Prostate gland (tissue), 2 donors: ENCODE measurements around the gene TNXB.

Experiments
- CTCF ChIP-seq, 4 experiments: fragments of 200-600 bp in 2 of 4; fragments of 450-650 bp in 2 of 4; sonication (generic) in 2 of 4; IDR thresholded peaks; 1 replicate in 3 of 4; 2 replicates in 1 of 4; pipeline ENCODE4 v1.5.1; 2016 to 2019; ENCODE audit warnings: antibody characterized with exemption in 4 of 4, mild to moderate bottlenecking in 2 of 4, moderate library complexity in 2 of 4
- POLR2A ChIP-seq: fragments of 450-650 bp; IDR thresholded peaks from one replicate; pipeline ENCODE4 v1.6.1; 2016; ENCODE audit warnings: antibody characterized with exemption, mild to moderate bottlenecking
- POLR2AphosphoS5 ChIP-seq: sonication (generic); formaldehyde crosslinking; IDR thresholded peaks from one replicate; pipeline ENCODE4 v1.6.1; 2017; ENCODE audit warnings: antibody characterized with exemption

DNA sequence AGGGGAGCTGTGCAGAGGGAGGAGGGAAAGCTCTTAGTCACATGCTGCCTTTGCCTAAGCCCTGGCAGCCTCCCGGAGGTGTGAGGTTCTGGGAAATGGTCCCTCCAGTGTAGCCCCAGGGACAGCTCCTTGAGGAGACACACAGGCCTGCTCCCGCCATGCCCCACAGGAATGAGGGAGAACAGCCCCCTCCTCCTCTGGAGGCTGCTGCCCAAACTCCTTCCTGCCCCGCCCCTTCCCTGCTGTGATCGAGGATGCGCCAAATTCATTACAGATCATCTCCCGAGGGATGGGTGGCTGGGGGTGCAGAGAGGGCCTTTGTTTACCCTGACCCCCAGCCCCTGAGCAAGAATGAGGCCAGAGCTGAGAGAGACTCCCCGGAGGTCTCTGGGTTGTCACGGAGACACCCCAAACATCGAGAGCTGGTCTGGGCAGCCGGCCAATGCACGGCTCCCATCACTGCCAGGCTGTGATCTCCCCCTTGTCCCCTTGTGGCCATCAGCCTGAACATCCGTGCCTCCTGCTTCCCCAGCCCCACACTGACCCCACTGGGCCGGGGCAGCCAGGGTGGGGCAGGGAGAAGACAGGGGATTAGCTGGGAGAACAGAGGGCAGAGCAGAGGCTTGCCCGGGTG is 62.6 kb downstream of the TNXB start:
- TF ChIP-seq CTCF (IDR thresholded peaks at IDR 0.05) (no peak), POLR2A (no peak), POLR2AphosphoS5 (no peak)
